ENCODE results near the gene ARID1B. TPM values are rescaled to one million over a fixed set of nuclear protein-coding genes. Genes with fewer than 3 reads are reported as not detected.
"Not testable (repeated sequence)": the region's sequence is repeated elsewhere in the genome, so short reads cannot be mapped to it uniquely, and the experiment has no call there.

Gene ARID1B
- total RNA-seq, 2 donors from 2014 or later: 62.9 to 71.6 TPM

DNA sequence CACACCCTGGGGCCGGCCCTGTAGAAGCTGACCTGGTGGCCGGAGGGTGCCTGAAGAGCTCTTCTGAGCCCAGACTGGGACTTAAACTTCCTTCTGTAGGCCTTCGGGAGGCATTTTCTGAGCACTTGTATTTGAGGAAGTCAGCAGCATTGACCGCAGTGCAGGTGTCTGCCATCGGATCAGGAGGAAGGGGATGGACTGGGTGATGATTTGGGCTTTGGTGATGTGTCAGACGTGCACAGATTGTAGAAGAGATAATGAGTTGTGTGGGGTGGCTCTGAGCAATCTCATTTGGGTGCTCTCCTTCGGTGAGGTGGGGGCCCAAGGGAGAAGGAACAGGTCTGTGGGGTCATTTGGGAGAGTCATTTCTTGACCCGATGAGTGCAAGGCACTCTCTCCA is 150.9 kb downstream of the ARID1B start:
- peak overlapping the region; percentile 53 to 62 for H3K4me3 Mint-ChIP-seq
- H3K27me3 Mint-ChIP-seq (ENCODE audit: low read depth): no peaks in the 10 kb centered on the region
- peak overlapping the region; percentile 14 for H3K27ac Mint-ChIP-seq
- no peaks in the 10 kb centered on the region for H3K9me3 Mint-ChIP-seq
- H3K4me1 Mint-ChIP-seq (ENCODE audit: low read depth): peaks cover 65% of the 10 kb centered on the region
- DNase-seq (peak in 1 of 2 donors; percentile 24), ATAC-seq (replicated peaks in 1 of 2) (peak; percentile 45 to 58)
- no peaks in the 10 kb centered on the region for H3K36me3 Mint-ChIP-seq (ENCODE audit: insufficient read depth in 2 of 2)

DNA sequence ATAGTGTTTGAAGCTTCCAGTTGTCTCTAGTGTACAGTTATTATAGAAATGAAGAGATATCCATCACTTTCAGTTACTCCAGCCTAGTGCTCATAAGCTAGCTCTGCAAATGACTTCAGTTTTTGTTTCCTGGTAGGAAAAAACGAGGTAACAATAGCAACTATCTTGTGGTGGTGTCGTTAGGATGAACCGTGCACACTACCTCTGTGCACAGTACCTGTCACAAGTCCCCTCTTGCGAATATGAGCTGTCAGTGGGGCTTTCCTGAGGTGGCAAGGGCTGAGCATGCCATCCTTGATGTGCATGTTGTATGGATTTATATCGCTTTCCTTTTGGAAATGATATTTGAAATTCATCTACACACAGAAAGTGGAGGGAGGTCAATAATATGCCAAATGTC is 151.8 kb downstream of the ARID1B start:
- DNase-seq: no peak

DNA sequence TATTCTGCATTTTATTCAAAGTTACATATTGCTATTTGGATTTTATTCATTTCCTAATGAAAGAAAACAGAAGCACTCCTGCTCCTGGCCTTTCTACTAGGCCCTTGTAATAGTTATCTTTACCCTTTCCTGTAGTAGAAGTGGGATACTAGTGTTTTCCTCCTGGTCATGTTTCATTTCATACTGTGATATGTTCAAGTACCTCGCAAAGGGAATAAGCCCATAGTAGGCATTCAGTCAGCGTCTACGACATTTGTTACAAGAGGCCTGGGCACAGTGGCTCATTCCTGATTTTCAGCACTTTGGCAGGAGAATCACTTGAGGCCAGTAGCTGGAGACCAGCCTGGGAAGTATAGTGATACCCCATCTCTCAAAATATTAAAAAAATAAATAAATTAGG is 154.1 kb downstream of the ARID1B start:
- ATAC-seq (replicated peaks in 1 of 2): no peak
- H3K27ac Mint-ChIP-seq: no peak overlapping the region
- no peaks in the 10 kb centered on the region for H3K9me3 Mint-ChIP-seq
- DNase-seq: no peak
- H3K36me3 Mint-ChIP-seq (ENCODE audit: insufficient read depth in 2 of 2): no peaks in the 10 kb centered on the region
- H3K4me3 Mint-ChIP-seq: no peak overlapping the region
- H3K27me3 Mint-ChIP-seq (ENCODE audit: low read depth): no peaks in the 10 kb centered on the region
- peaks cover 67% of the 10 kb centered on the region for H3K4me1 Mint-ChIP-seq (ENCODE audit: low read depth)

More for the DNA sequence above, 151.8 kb downstream of the ARID1B start:
- H3K9me3 Mint-ChIP-seq: no peaks in the 10 kb centered on the region
- ATAC-seq (replicated peaks in 1 of 2): peak; percentile 38 to 54
- H3K27me3 Mint-ChIP-seq (ENCODE audit: low read depth): no peaks in the 10 kb centered on the region
- no peak overlapping the region for H3K27ac Mint-ChIP-seq
- H3K4me1 Mint-ChIP-seq (ENCODE audit: low read depth): peaks cover 66% of the 10 kb centered on the region
- no peak overlapping the region for H3K4me3 Mint-ChIP-seq
- H3K36me3 Mint-ChIP-seq (ENCODE audit: insufficient read depth in 2 of 2): no peaks in the 10 kb centered on the region

DNA sequence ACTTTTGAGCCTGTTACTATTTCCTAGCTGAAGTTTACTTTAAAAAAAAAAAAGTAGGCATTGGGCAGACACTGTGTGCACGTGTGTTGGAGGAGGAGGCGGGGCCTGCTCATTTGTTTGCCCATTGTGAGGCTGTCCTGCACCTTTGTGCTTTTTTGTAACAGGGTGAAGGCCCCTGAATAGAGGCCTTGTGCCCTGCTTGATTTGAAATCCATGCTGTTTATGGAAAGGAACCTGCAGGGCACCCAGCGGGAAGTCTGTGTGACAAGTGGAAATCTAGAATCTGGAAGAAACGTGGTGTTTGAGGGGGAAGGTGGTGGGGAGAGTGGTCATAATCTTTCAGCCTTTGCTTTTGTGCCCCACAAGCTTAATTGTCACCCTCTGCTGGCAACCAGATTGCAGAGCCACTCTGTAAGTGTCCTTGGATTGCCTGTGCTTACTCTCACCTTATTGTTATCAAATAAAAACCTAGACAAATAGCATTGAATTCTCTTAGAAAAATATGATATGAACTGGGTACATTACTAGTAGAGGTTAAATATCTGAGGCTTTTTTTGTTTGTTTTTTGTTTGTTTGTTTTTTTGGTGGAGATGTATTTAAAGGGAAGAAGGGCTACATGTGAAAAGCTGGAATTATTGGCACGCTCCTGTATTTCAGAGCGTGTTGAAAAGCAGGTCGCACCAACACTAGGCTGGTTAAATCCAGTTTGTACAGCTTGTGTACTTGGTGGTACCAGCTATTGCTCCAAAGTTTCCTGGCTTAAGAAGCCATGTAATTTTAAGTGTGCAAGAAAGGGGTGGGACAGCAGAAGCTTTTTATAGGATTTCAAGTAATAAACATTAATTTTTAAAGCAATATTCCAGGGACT is 156.3 kb downstream of the ARID1B start:
- H3K27ac Mint-ChIP-seq: peak overlapping the region; percentile 88
- ATAC-seq (replicated peaks in 1 of 2): no peak
- H3K4me1 Mint-ChIP-seq (ENCODE audit: low read depth): peaks cover 52% of the 10 kb centered on the region
- H3K9me3 Mint-ChIP-seq: no peaks in the 10 kb centered on the region
- H3K27me3 Mint-ChIP-seq (ENCODE audit: low read depth): no peaks in the 10 kb centered on the region
- H3K36me3 Mint-ChIP-seq (ENCODE audit: insufficient read depth in 2 of 2): no peaks in the 10 kb centered on the region
- no peak for DNase-seq
- no peak overlapping the region for H3K4me3 Mint-ChIP-seq

DNA sequence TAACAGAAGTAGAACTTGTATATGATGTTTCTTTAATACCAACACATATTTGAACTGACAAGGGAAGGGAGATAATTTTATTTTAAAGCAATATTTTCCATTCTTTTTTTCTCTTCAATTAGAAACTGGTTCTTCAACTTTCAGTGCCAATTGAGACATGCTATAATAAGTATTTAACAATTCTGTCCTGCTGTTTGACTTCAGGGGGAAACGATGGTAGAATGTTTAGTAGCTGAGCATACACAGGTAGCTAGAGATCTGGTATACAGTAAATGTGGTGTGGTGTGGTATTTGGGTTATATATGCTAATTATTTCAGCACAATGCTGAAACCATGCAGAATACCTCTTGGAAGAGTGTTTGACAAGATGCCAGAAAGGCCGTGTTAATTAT is 156.9 kb downstream of the ARID1B start:
- no peak overlapping the region for H3K27ac Mint-ChIP-seq

DNA sequence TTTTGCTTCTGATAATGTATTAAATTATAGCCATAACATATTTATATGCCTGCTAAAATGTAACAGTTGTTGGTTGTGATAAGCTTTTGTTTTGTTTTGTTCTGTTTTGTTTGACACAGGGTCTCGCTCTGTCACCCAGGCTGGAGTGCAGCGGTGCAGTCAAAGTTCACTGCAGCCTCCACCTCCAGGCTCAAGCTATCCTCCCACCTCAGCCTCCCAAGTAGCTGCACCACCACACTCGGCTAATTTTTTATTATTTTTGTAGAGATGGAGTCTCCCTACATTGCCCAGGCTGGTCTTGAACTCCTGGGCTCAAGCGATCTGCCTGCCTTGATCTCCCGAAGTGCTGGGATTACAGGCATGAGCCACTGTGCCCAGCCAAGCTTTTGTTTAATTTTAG is 157.8 kb downstream of the ARID1B start:
- Mint-ChIP-seq H3K27ac (no peak overlapping the region), H3K27me3 (ENCODE audit: low read depth) (no peaks in the 10 kb centered on the region), H3K36me3 (ENCODE audit: insufficient read depth in 2 of 2) (no peaks in the 10 kb centered on the region), H3K4me3 (no peak overlapping the region), H3K4me1 (ENCODE audit: low read depth) (peaks cover 37% of the 10 kb centered on the region), H3K9me3 (no peaks in the 10 kb centered on the region)
- ATAC-seq (replicated peaks in 1 of 2) (no peak), DNase-seq (no peak)

More for the DNA sequence above, 156.9 kb downstream of the ARID1B start:
- Mint-ChIP-seq H3K27me3 (ENCODE audit: low read depth) (no peaks in the 10 kb centered on the region), H3K9me3 (no peaks in the 10 kb centered on the region), H3K4me1 (ENCODE audit: low read depth) (peaks cover 46% of the 10 kb centered on the region), H3K36me3 (ENCODE audit: insufficient read depth in 2 of 2) (no peaks in the 10 kb centered on the region), H3K4me3 (no peak overlapping the region)
- DNase-seq (no peak), ATAC-seq (replicated peaks in 1 of 2) (no peak)

DNA sequence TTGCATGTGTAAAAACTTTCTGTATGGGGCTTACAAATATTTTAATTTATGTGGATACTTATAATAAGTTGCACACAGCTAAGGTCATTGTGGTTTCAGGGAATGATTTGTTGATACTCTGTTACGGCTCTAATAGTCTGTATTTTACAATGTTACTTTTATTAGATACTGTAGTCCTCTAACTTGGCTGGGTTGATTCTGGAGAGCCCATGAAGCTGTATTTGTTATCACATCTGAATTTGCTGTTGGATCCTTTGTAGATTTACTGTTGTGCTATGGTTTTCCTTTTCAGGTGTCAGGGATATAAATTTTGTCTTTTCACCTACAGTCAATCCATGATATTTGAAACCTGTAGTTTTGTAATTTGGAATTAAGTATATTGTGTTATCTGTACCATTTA is 161.0 kb downstream of the ARID1B start:
- H3K9me3 Mint-ChIP-seq: no peaks in the 10 kb centered on the region
- DNase-seq (no peak), ATAC-seq (replicated peaks in 1 of 2) (no peak)
- peaks cover 35% of the 10 kb centered on the region for H3K4me1 Mint-ChIP-seq (ENCODE audit: low read depth)
- no peaks in the 10 kb centered on the region for H3K27me3 Mint-ChIP-seq (ENCODE audit: low read depth)
- H3K27ac Mint-ChIP-seq: no peak overlapping the region
- no peaks in the 10 kb centered on the region for H3K36me3 Mint-ChIP-seq (ENCODE audit: insufficient read depth in 2 of 2)
- no peak overlapping the region for H3K4me3 Mint-ChIP-seq

DNA sequence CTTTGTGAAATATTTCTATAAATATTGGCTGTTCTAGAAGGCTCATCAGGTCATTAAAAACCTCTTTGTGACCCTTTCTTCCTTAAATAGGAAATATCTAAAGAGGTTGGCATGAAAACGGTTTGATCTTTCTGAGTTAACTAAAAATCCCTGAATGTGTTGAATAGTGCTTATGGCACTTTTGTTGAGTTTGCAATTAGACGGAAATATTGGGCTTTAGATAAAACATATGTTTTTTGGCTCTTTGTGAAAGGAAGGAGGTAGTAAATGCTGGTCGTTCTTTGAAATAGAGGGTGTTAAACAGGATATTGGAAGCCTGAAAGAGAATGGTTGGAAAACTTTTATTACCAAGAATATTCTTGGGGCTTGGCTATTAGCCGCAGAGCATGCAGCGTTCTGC is 163.0 kb downstream of the ARID1B start:
- no peaks in the 10 kb centered on the region for H3K9me3 Mint-ChIP-seq
- ATAC-seq (replicated peaks in 1 of 2) (no peak), DNase-seq (no peak)
- no peak overlapping the region for H3K4me3 Mint-ChIP-seq
- no peaks in the 10 kb centered on the region for H3K36me3 Mint-ChIP-seq (ENCODE audit: insufficient read depth in 2 of 2)
- H3K27ac Mint-ChIP-seq: no peak overlapping the region
- peaks cover 46% of the 10 kb centered on the region for H3K4me1 Mint-ChIP-seq (ENCODE audit: low read depth)
- no peaks in the 10 kb centered on the region for H3K27me3 Mint-ChIP-seq (ENCODE audit: low read depth)

DNA sequence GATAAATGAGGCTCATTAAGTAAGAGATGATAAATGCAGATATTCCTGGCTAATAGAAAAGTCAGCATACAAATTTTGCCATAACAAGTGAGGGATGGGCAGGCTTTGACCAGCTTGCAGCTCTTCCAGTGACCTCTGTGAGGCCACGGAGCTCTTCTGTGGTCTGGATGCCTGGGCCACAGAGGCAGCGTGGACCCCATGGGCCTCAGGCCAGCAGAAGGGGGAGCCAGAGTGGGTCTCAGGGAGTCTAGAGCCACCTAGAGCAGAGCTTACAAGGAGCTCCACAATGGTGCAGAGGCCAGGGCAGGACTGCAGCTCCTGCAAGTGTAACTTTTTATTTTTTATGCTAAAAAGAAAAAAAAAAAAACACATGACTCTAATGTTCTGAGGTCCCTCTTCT is 165.1 kb downstream of the ARID1B start:
- DNase-seq (peak in 1 of 2 donors; percentile 37), ATAC-seq (replicated peaks in 1 of 2) (peak in 1 of 2 donors; percentile 72)
- Mint-ChIP-seq H3K4me1 (ENCODE audit: low read depth) (peaks cover 43% of the 10 kb centered on the region), H3K4me3 (no peak overlapping the region), H3K27ac (no peak overlapping the region), H3K36me3 (ENCODE audit: insufficient read depth in 2 of 2) (no peaks in the 10 kb centered on the region), H3K9me3 (no peaks in the 10 kb centered on the region), H3K27me3 (ENCODE audit: low read depth) (no peaks in the 10 kb centered on the region)

DNA sequence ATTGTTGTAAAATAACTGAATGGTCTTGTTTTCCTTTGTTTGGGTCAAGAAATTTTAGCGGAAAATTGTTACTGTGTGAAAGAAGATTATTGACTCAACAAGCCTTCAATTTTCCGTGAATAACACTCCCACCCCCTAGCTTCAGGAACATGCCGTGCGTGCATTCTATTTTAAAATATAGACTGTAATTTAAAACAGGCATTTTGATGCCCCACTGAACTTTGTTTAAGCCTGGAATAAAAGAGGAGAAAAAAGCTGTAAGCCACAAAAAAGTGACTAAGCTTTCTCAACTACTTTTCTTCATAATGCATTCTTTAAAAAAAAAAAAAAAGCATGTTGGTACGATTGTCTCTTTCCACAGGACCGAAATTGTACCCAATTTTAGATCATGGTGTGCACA is 166.0 kb downstream of the ARID1B start:
- Mint-ChIP-seq H3K4me1 (ENCODE audit: low read depth) (peaks cover 43% of the 10 kb centered on the region), H3K27ac (no peak overlapping the region), H3K36me3 (ENCODE audit: insufficient read depth in 2 of 2) (no peaks in the 10 kb centered on the region), H3K9me3 (no peaks in the 10 kb centered on the region), H3K4me3 (no peak overlapping the region), H3K27me3 (ENCODE audit: low read depth) (no peaks in the 10 kb centered on the region)
- no peak for ATAC-seq (replicated peaks in 1 of 2)
- no peak for DNase-seq

DNA sequence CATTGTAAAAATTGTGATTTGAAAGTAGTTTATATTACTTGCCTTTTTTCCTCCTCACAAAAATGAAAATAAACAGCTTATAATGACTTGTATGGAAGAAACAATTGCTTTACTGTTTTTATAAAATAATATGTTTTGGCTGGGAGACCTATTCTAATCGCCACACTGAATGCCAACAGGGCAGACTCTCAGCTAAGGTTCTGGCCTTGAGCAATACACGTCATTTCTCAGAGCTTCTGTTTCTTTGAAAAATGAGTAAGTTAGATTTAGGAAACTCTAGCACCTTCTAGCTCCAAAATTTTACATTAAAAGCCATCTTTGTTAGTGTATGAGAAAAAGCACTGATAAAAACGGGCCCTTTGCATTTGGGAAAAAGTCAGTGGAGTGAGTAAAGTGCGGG is 166.6 kb downstream of the ARID1B start:
- H3K27me3 Mint-ChIP-seq (ENCODE audit: low read depth): no peaks in the 10 kb centered on the region
- DNase-seq: no peak
- H3K4me1 Mint-ChIP-seq (ENCODE audit: low read depth): peaks cover 46% of the 10 kb centered on the region
- H3K36me3 Mint-ChIP-seq (ENCODE audit: insufficient read depth in 2 of 2): no peaks in the 10 kb centered on the region
- no peak overlapping the region for H3K27ac Mint-ChIP-seq
- no peak overlapping the region for H3K4me3 Mint-ChIP-seq
- no peak for ATAC-seq (replicated peaks in 1 of 2)
- H3K9me3 Mint-ChIP-seq: no peaks in the 10 kb centered on the region

DNA sequence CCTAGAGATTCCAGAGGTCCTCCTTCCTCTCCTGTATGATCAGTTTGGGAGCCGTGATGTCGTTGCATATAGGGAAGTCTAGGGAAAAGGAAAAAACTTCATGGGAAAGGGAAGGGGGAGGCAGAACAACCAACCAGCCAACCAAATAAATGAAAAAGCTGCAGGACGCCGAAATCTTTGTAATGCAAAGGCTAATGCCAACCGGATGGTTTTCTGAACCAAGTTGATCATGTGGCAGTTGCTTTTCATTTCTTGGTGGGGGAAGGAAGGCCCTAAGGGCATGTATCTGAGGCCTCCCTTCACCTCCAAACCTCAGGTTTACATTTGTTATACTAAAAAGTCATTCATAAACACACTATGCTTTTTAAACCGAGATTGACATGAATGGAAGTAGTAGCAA is 167.2 kb downstream of the ARID1B start:
- Mint-ChIP-seq H3K4me1 (ENCODE audit: low read depth) (peaks cover 52% of the 10 kb centered on the region), H3K4me3 (no peak overlapping the region), H3K36me3 (ENCODE audit: insufficient read depth in 2 of 2) (no peaks in the 10 kb centered on the region), H3K27ac (no peak overlapping the region), H3K27me3 (ENCODE audit: low read depth) (no peaks in the 10 kb centered on the region), H3K9me3 (no peaks in the 10 kb centered on the region)
- ATAC-seq (replicated peaks in 1 of 2) (no peak), DNase-seq (no peak)

DNA sequence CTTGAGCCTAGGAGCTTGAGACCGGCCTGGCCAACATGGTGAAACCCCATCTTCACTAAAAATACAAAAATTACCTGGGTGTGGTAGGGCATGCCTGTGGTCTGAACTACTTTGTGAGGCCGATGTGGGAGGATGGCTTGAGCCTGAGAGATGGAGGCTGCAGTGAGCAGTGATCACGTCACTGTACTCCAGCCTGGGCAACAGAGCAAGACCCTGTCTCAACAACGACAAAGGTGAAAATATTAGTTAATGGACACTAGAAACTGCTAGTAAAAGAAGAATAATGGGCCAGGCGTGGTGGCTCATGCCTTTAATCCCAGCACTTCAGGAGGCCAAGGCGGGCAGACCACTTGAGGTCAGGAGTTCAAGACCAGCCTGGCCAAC is 168.6 kb downstream of the ARID1B start:
- H3K4me3 Mint-ChIP-seq; H3K9me3 Mint-ChIP-seq; ATAC-seq (replicated peaks in 1 of 2); H3K27ac Mint-ChIP-seq; H3K27me3 Mint-ChIP-seq (ENCODE audit: low read depth); H3K36me3 Mint-ChIP-seq (ENCODE audit: insufficient read depth in 2 of 2); DNase-seq: not testable (repeated sequence)
- H3K4me1 Mint-ChIP-seq (ENCODE audit: low read depth): peaks cover 46% of the 10 kb centered on the region

DNA sequence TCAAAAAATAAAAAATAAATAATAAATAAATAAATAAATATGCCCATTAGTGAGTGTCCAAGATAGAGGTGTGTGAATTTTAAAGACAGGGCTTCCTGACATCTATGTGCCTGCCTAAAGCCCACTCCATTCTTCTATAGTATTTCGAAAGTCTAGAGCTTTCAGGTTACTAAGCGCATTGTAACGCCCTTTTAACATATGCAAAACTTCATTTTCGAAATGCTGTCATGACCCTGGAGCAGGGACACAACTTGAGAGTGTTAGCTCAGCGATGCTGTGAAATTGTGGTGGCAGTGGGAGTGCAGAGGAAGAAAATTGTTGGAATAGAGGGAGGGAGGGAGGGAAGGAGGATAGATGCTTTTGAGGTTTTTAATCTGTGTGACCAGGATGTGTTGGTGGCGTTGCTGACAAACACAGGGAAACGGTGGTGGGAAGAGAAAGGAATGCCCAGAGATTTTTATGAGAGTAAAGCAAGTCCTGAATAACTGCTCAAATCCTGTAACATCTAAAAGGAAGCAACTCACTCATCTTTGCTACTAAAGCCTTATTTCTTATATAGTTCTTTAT is 169.3 kb downstream of the ARID1B start:
- H3K36me3 Mint-ChIP-seq (ENCODE audit: insufficient read depth in 2 of 2): no peaks in the 10 kb centered on the region
- ATAC-seq (replicated peaks in 1 of 2) (no peak), DNase-seq (no peak)
- no peak overlapping the region for H3K4me3 Mint-ChIP-seq
- H3K27ac Mint-ChIP-seq: no peak overlapping the region
- no peaks in the 10 kb centered on the region for H3K27me3 Mint-ChIP-seq (ENCODE audit: low read depth)
- no peaks in the 10 kb centered on the region for H3K9me3 Mint-ChIP-seq
- peaks cover 42% of the 10 kb centered on the region for H3K4me1 Mint-ChIP-seq (ENCODE audit: low read depth)
